A673 (cell line): ENCODE data around the gene FIBCD1. TPM values are rescaled to one million over a fixed set of nuclear protein-coding genes. Genes with fewer than 3 reads are reported as not detected.

Source experiments
- BruUV-seq: library from RNA; stranded (reverse); fragments of 400-500 nt; replicated peaks from 2 replicates; lab custom pipeline; 2021; lab: Mats Ljungman, UMichigan
- CTCF ChIA-PET: fragments of 300-600 bp; sonication (Branson Sonifier 250); formaldehyde crosslinking; loops from one replicate; lab custom pipeline; 2022; ENCODE audit warnings: antibody characterized with exemption; lab: Charles Lee
- POLR2A ChIA-PET: fragments of 300-600 bp; sonication (Branson Sonifier 250); formaldehyde crosslinking; loops from one replicate; lab custom pipeline; 2022; ENCODE audit warnings: antibody characterized with exemption; ENCODE audit not compliant: low non-redundant PET; lab: Charles Lee
- DNase-seq: peaks from one replicate; pipeline ENCODE4 v3.0.0-alpha.2; 2015; ENCODE audit warnings: low spot score
- H3K27ac ChIP-seq: fragments of 200-600 bp; sonication (generic); 2 replicates; pipeline ENCODE4 v1.5.1; 2016; ENCODE audit warnings: mixed run types, low read depth, mild to moderate bottlenecking, mixed read lengths, antibody characterized with exemption, low read length; ENCODE audit not compliant: poor library complexity, severe bottlenecking
- H3K27me3 ChIP-seq: fragments of 200-600 bp; sonication (generic); replicated peaks from 2 replicates; pipeline ENCODE4 v1.6.1; 2017; ENCODE audit warnings: mixed run types, low read depth, mild to moderate bottlenecking, mixed read lengths, antibody characterized with exemption, low read length; ENCODE audit not compliant: insufficient read depth, poor library complexity
- H3K36me3 ChIP-seq: fragments of 200-600 bp; sonication (generic); 2 replicates; pipeline ENCODE4 v1.6.1; 2016; ENCODE audit warnings: mixed run types, mild to moderate bottlenecking, mixed read lengths, antibody characterized with exemption, low read length; ENCODE audit not compliant: insufficient read depth, poor library complexity, severe bottlenecking
- H3K4me1 ChIP-seq: fragments of 200-600 bp; sonication (generic); 2 replicates; pipeline ENCODE4 v1.6.1; 2017; ENCODE audit warnings: mixed run types, mild to moderate bottlenecking, mixed read lengths, antibody characterized with exemption, low read length; ENCODE audit not compliant: insufficient read depth, poor library complexity, severe bottlenecking
- H3K4me3 ChIP-seq: fragments of 200-600 bp; sonication (generic); 2 replicates; pipeline ENCODE4 v1.5.1; 2016; ENCODE audit warnings: low read depth, mixed run types, mild to moderate bottlenecking, mixed read lengths, low read length; ENCODE audit not compliant: poor library complexity, severe bottlenecking
- H3K9me3 ChIP-seq: fragments of 200-600 bp; sonication (generic); 2 replicates; pipeline ENCODE4 v1.6.1; 2016; ENCODE audit warnings: mixed run types, low read depth, mild to moderate bottlenecking, mixed read lengths, antibody characterized with exemption, low read length; ENCODE audit not compliant: poor library complexity, severe bottlenecking
- EZH2 ChIP-seq: fragments of 200-600 bp; sonication (generic); IDR thresholded peaks from 2 replicates; pipeline ENCODE4 v1.6.1; 2017; ENCODE audit warnings: borderline replicate concordance, low read depth, mild to moderate bottlenecking, mixed read lengths, antibody characterized with exemption, low read length; ENCODE audit not compliant: poor library complexity, severe bottlenecking
- intact Hi-C: fragments of 100-400 bp; cut with micrococcal nuclease; formaldehyde crosslinking; loops from one replicate; pipeline ENCODE4 v1.10.0; 2022; ENCODE audit not compliant: unreplicated experiment
- total RNA-seq: library from RNA; stranded (reverse); gene quantifications from 2 replicates; pipeline ENCODE4 v1.2.3, GENCODE V29; 2021
- TF ChIP-seq, protein P1 (sequence below): fragments of 300-800, 200-600 bp; sonication (generic); conservative IDR thresholded peaks from 2 replicates; pipeline ENCODE4 v1.5.1; 2017; ENCODE audit warnings: low read depth, mild to moderate bottlenecking, antibody characterized with exemption, low read length, moderate library complexity, mixed read lengths

The FIBCD1 gene
- total RNA-seq, 1 experiment from 2014 or later, result 0.19 TPM

GRCh38 chr9:130872508-130872907, 66.5 kb downstream of the FIBCD1 start:
- DNase-seq, result no peak
- Histone ChIP-seq H3K27me3 (no peaks in the 10 kb centered on the region), H3K9me3 (no peaks in the 10 kb centered on the region), H3K4me1 (peaks cover 23% of the 10 kb centered on the region), H3K36me3 (peaks cover 59% of the 10 kb centered on the region), H3K27ac (no peak overlapping the region), H3K4me3 (no peak overlapping the region)
- ChIA-PET POLR2A (no interaction called here), CTCF (interaction anchor here (0.6 kb wide), 2 partner anchors 51 to 164 kb away, joined by 4 to 6 read pairs; no protein-coding TSS in a partner anchor)
- BruUV-seq, result no TSS peak
- intact Hi-C loops, result no loop called here
- TF ChIP-seq, protein P1, sequence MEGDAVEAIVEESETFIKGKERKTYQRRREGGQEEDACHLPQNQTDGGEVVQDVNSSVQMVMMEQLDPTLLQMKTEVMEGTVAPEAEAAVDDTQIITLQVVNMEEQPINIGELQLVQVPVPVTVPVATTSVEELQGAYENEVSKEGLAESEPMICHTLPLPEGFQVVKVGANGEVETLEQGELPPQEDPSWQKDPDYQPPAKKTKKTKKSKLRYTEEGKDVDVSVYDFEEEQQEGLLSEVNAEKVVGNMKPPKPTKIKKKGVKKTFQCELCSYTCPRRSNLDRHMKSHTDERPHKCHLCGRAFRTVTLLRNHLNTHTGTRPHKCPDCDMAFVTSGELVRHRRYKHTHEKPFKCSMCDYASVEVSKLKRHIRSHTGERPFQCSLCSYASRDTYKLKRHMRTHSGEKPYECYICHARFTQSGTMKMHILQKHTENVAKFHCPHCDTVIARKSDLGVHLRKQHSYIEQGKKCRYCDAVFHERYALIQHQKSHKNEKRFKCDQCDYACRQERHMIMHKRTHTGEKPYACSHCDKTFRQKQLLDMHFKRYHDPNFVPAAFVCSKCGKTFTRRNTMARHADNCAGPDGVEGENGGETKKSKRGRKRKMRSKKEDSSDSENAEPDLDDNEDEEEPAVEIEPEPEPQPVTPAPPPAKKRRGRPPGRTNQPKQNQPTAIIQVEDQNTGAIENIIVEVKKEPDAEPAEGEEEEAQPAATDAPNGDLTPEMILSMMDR, result no peak
- no peak for TF ChIP-seq EZH2

GRCh38 chr9:130872093-130872492, 67.0 kb downstream of the FIBCD1 start:
- no peak overlapping the region for H3K27ac ChIP-seq
- no peaks in the 10 kb centered on the region for H3K27me3 ChIP-seq
- no peak overlapping the region for H3K4me3 ChIP-seq
- H3K4me1 ChIP-seq, result peaks cover 23% of the 10 kb centered on the region
- TF ChIP-seq EZH2, result no peak
- TF ChIP-seq, protein P1, result no peak
- intact Hi-C loops, result no loop called here
- H3K36me3 ChIP-seq, result peaks cover 59% of the 10 kb centered on the region
- no peaks in the 10 kb centered on the region for H3K9me3 ChIP-seq
- CTCF ChIA-PET, result interaction anchor here (0.6 kb wide), 2 partner anchors 51 to 163 kb away, joined by 4 to 6 read pairs; no protein-coding TSS in a partner anchor
- no peak for DNase-seq
- BruUV-seq, result no TSS peak
- POLR2A ChIA-PET, result no interaction called here

- Histone ChIP-seq H3K36me3 (peaks cover 59% of the 10 kb centered on the region), H3K4me1 (peaks cover 23% of the 10 kb centered on the region), H3K4me3 (no peak overlapping the region), H3K27ac (no peak overlapping the region), H3K27me3 (no peaks in the 10 kb centered on the region), H3K9me3 (no peaks in the 10 kb centered on the region)
- no peak for DNase-seq
- intact Hi-C loops, result loop anchor here (2.0 kb wide), 1 partner anchor 127 kb away; no protein-coding TSS in a partner anchor
- no peak for TF ChIP-seq EZH2
- TF ChIP-seq, protein P1, result no peak
- no TSS peak for BruUV-seq
- ChIA-PET CTCF (interaction anchor here (0.6 kb wide), 1 partner anchor 52 kb away, joined by 4 read pairs; no protein-coding TSS in a partner anchor), POLR2A (no interaction called here)
Measured at GRCh38 chr9:130871395-130872062, 67.5 kb downstream of the FIBCD1 start.
